OCI-LY3 (cell line): ENCODE results near the gene DRD1.

Source experiments
- CTCF ChIP-seq: fragments of 200-600, 300-600 bp; sonication (generic); IDR thresholded peaks from 2 replicates; pipeline ENCODE4 v1.5.1; 2014; ENCODE audit warnings: antibody characterized with exemption, low read length, low read depth
- EZH2phosphoT487 ChIP-seq: fragments of 200-600 bp; shearing (Covaris generic); IDR thresholded peaks from 2 replicates; pipeline ENCODE4 v1.6.1; 2018; ENCODE audit warnings: antibody characterized with exemption, mixed run types, low read depth

GRCh38 chr5:175493726-175494125 lies 49.7 kb upstream of the DRD1 start:
- TF ChIP-seq CTCF (no peak), EZH2phosphoT487 (no peak)
